Fibroblast of lung (primary cell): Measurements from ENCODE around the gene ZBTB4.

Experiments used
- EZH2 ChIP-seq: IDR thresholded peaks from 2 replicates; pipeline ENCODE4 v1.5.1; 2012; ENCODE audit warnings: low read length, control low read depth, mild to moderate bottlenecking; ENCODE audit errors: missing control alignments
- TF ChIP-seq, protein P1 (sequence below), 2 donors: IDR thresholded peaks in 1 of 2; conservative IDR thresholded peaks in 1 of 2; 1 replicate in 1 of 2; 2 replicates in 1 of 2; pipeline ENCODE4 v1.5.1; 2011 to 2012; ENCODE audit warnings: low read length in 2 of 2, control low read depth in 1 of 2, inconsistent platforms in 1 of 2, low read depth in 1 of 2, mild to moderate bottlenecking in 1 of 2

DNA sequence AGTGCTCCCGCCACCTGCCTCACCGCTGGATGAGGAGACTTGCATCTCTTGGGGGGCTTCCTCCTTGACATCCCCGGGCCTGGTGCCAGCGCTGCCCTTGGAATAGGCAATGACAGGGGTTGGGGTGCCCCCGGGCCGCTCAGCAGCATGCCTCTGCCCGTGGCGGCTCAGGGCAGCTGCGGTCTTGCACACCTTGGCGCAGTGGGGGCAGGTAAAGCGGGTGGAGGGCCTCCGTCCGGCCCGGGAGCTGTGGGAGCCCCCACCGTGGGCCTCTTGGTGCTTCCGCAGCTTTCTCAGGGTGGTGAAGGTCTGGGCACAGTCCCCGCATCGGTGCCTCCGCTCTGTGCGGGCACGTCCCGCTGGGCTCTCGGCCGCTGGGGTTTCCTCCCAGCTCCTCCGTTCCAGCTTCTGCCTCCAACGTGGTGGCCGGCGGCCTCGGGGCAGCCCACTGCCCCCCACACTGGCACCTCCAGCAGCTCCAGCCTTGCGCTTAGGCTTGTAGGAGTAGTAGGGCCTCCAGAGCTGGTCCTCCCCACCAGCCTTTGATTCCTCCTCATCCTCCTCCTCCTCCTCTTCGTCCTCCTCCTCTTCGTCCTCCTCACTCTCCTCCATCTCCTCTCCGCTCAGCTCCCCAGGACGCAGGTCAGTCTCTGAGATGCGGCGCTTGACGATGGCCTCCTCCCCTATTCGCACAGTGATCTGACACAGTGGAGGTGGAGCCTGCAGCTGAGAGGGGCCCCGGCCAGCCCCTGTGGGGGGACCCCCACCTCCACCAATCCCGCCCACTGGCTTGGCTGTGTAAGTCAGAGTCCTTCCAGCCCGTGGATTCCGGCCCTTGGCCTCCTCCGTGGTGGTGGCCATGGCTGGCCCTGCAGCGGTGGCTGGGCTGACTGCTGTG lies 16.7 kb downstream of the ZBTB4 start:
- TF ChIP-seq, protein P1, sequence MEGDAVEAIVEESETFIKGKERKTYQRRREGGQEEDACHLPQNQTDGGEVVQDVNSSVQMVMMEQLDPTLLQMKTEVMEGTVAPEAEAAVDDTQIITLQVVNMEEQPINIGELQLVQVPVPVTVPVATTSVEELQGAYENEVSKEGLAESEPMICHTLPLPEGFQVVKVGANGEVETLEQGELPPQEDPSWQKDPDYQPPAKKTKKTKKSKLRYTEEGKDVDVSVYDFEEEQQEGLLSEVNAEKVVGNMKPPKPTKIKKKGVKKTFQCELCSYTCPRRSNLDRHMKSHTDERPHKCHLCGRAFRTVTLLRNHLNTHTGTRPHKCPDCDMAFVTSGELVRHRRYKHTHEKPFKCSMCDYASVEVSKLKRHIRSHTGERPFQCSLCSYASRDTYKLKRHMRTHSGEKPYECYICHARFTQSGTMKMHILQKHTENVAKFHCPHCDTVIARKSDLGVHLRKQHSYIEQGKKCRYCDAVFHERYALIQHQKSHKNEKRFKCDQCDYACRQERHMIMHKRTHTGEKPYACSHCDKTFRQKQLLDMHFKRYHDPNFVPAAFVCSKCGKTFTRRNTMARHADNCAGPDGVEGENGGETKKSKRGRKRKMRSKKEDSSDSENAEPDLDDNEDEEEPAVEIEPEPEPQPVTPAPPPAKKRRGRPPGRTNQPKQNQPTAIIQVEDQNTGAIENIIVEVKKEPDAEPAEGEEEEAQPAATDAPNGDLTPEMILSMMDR (conservative IDR thresholded peaks at IDR 0.05 in 1 of 2, IDR thresholded peaks at IDR 0.05 in 1 of 2; ENCODE audit: low read depth in 1 of 2, low read length in 2 of 2) = no peak
- TF ChIP-seq EZH2 = no peak
